ENCODE results near the gene BDH1. TPM values are rescaled to one million over a fixed set of nuclear protein-coding genes. Genes with fewer than 3 reads are reported as not detected.
A peak's percentile ranks its signal among the peaks of the same experiment; 100 is the strongest.

The BDH1 gene
- total and polyA plus RNA-seq, 2 of the 13 experiments (the other 11 are each of a cell fraction or from before 2014, with no cell fraction given): 21.2 to 71.9 TPM

GRCh38 chr3:197494366-197495058 is 61.3 kb downstream of the BDH1 start (continued):
- TF ChIP-seq RFX3 (CRISPR knock-in tag; IDR thresholded peaks at IDR 0.05) (no peak), RARA (CRISPR knock-in tag; IDR thresholded peaks at IDR 0.05) (peak; percentile 35; the same call in 1 of the 2 replicates), ZNF644 (CRISPR knock-in tag; IDR thresholded peaks at IDR 0.05; ENCODE audit: low read depth) (peak; percentile 52; the same call in 1 of the 2 replicates), PITX1 (CRISPR knock-in tag; IDR thresholded peaks at IDR 0.05) (peak; percentile 91), KAT2B (IDR thresholded peaks at IDR 0.05; ENCODE audit: borderline replicate concordance, low read depth, low read length) (no peak), ZBTB38 (CRISPR knock-in tag; IDR thresholded peaks at IDR 0.05) (no peak), SIX1 (CRISPR knock-in tag; IDR thresholded peaks at IDR 0.05; ENCODE audit: borderline replicate concordance) (peak; percentile 44; the same call in 1 of the 2 replicates), ATF1 (CRISPR knock-in tag; IDR thresholded peaks at IDR 0.05) (no peak), ZNF770 (CRISPR knock-in tag; IDR thresholded peaks at IDR 0.05) (no peak), AGO2 (optimal IDR thresholded peaks at IDR 0.05; ENCODE audit: low read depth, low read length) (no peak), REST (IDR thresholded peaks at IDR 0.05; ENCODE audit: borderline replicate concordance in 1 of 2, low read depth in 1 of 2, low read length in 2 of 2) (no peak), RAD51 (IDR thresholded peaks at IDR 0.05; ENCODE audit: borderline replicate concordance) (no peak), ZNF326 (CRISPR knock-in tag; IDR thresholded peaks at IDR 0.05; ENCODE audit: borderline replicate concordance) (no peak), ZNF687 (CRISPR knock-in tag; IDR thresholded peaks at IDR 0.05) (peak; percentile 31; the same call in 1 of the 2 replicates), MXD3 (CRISPR knock-in tag; IDR thresholded peaks at IDR 0.05) (no peak), BHLHE40 (IDR thresholded peaks at IDR 0.05; ENCODE audit: low read length) (peak; percentile 70; the same call in 1 of the 2 replicates), MAFK (conservative IDR thresholded peaks at IDR 0.05 in 1 of 2, IDR thresholded peaks at IDR 0.05 in 1 of 2; ENCODE audit: low read length in 2 of 2) (peak; percentile 63 to 68), NCOR1 (IDR thresholded peaks at IDR 0.05; ENCODE audit: borderline replicate concordance, low read length) (peak; percentile 67; the same call in 1 of the 2 replicates), ZNF333 (CRISPR knock-in tag; IDR thresholded peaks at IDR 0.05; ENCODE audit: borderline replicate concordance) (no peak)
